ENCODE data around the gene SOCS2. TPM values are rescaled to one million over a fixed set of nuclear protein-coding genes. Genes with fewer than 3 reads are reported as not detected.

SOCS2 gene
- total and polyA plus RNA-seq, 2 of the 13 experiments (the other 11 are each of a cell fraction or from before 2014, with no cell fraction given): 0.62 to 1.5 TPM

DNA sequence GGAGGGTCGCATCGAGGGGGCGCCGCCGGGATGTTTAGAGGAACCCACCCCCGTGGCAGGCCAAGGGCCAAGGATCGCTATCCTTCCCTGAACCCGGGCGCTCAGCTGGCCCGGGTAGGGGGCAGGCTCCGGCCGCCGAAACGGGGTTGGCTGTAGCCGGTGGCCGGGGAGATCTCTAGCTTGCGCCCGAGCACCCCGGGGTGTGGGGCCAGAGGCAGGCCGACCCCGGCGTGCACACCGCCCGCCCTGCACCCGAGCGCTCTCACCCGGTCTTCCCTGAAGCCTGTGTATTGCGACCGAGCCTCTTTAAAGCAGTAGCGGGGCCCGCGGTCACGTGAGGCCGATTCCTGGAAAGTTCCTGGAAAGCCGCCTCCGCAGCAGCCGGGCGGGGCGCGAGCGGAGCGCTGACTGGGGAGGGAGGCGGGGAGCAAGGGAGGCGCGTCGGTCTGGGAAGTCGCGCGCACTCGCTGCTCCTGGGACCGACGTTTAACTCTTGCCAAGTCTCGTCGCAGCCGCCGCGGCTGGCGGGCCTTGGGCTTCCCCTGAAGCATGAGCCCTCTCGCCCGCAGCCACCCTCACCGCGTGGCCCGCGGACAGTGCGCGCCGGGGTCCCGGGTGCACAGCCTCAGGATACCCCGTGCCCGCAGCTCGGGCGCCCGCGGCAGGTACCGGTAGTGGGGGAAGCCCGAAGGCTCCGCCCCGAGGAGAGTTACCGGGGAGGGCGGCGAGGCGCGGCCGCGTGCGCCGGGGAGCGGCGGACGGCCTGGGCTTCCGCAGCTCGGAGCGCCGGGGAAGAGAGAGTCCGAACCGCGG is 1.7 kb upstream of the SOCS2 start (continued):
- no peak for TF ChIP-seq ZNF20 (CRISPR knock-in tag; IDR thresholded peaks at IDR 0.05)
- peak; percentile 70 for TF ChIP-seq UBTF (CRISPR knock-in tag; IDR thresholded peaks at IDR 0.05)
- peak; percentile 74 for TF ChIP-seq RXRB (CRISPR knock-in tag; IDR thresholded peaks at IDR 0.05; ENCODE audit: borderline replicate concordance)
- TF ChIP-seq, protein P1, sequence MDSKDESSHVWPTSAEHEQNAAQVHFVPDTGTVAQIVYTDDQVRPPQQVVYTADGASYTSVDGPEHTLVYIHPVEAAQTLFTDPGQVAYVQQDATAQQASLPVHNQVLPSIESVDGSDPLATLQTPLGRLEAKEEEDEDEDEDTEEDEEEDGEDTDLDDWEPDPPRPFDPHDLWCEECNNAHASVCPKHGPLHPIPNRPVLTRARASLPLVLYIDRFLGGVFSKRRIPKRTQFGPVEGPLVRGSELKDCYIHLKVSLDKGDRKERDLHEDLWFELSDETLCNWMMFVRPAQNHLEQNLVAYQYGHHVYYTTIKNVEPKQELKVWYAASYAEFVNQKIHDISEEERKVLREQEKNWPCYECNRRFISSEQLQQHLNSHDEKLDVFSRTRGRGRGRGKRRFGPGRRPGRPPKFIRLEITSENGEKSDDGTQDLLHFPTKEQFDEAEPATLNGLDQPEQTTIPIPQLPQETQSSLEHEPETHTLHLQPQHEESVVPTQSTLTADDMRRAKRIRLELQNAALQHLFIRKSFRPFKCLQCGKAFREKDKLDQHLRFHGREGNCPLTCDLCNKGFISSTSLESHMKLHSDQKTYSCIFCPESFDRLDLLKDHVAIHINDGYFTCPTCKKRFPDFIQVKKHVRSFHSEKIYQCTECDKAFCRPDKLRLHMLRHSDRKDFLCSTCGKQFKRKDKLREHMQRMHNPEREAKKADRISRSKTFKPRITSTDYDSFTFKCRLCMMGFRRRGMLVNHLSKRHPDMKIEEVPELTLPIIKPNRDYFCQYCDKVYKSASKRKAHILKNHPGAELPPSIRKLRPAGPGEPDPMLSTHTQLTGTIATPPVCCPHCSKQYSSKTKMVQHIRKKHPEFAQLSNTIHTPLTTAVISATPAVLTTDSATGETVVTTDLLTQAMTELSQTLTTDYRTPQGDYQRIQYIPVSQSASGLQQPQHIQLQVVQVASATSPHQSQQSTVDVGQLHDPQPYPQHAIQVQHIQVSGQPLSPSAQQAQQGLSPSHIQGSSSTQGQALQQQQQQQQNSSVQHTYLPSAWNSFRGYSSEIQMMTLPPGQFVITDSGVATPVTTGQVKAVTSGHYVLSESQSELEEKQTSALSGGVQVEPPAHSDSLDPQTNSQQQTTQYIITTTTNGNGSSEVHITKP (CRISPR knock-in tag; IDR thresholded peaks at IDR 0.05; ENCODE audit: low read depth): no peak
- no peak for TF ChIP-seq ZNF737 (CRISPR knock-in tag; IDR thresholded peaks at IDR 0.05; ENCODE audit: borderline replicate concordance)
- TF ChIP-seq ZNF230 (CRISPR knock-in tag; IDR thresholded peaks at IDR 0.05): peak; percentile 52; the same call in 1 of the 2 replicates
- TF ChIP-seq, protein P2, sequence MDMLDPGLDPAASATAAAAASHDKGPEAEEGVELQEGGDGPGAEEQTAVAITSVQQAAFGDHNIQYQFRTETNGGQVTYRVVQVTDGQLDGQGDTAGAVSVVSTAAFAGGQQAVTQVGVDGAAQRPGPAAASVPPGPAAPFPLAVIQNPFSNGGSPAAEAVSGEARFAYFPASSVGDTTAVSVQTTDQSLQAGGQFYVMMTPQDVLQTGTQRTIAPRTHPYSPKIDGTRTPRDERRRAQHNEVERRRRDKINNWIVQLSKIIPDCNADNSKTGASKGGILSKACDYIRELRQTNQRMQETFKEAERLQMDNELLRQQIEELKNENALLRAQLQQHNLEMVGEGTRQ (IDR thresholded peaks at IDR 0.05; ENCODE audit: low read depth, low read length): peak; percentile 76
- TF ChIP-seq, protein P2 (CRISPR knock-in tag; IDR thresholded peaks at IDR 0.05; ENCODE audit: borderline replicate concordance): peak; percentile 94; the same call in 1 of the 2 replicates
- no peak; the same call in 1 of the 2 replicates for TF ChIP-seq BORCS8-MEF2B (CRISPR knock-in tag; IDR thresholded peaks at IDR 0.05)
- TF ChIP-seq SOX13 (IDR thresholded peaks at IDR 0.05): no peak
- TF ChIP-seq SOX13 (CRISPR knock-in tag; conservative IDR thresholded peaks at IDR 0.05 in 1 of 2, IDR thresholded peaks at IDR 0.05 in 1 of 2): peak in 1 of 2 experiments; percentile 78; a peak in 2 of 4 replicates
- no peak for TF ChIP-seq ZNF432 (CRISPR knock-in tag; IDR thresholded peaks at IDR 0.05; ENCODE audit: borderline replicate concordance)
- peak; percentile 28; the same call in 1 of the 2 replicates for TF ChIP-seq ZSCAN21 (CRISPR knock-in tag; IDR thresholded peaks at IDR 0.05; ENCODE audit: borderline replicate concordance)
- no peak for TF ChIP-seq NR1H2 (CRISPR knock-in tag; IDR thresholded peaks at IDR 0.05; ENCODE audit: borderline replicate concordance, low read depth)
- TF ChIP-seq ZNF138 (CRISPR knock-in tag; IDR thresholded peaks at IDR 0.05; ENCODE audit: low read depth): no peak
- peak; percentile 92; the same call in 1 of the 2 replicates for TF ChIP-seq ZNF703 (CRISPR knock-in tag; IDR thresholded peaks at IDR 0.05; ENCODE audit: borderline replicate concordance)
- TF ChIP-seq HMG20B (CRISPR knock-in tag; conservative IDR thresholded peaks at IDR 0.05): 0 out of 2 replicates have a peak, but pooled peaks have one; percentile 64
- no peak for TF ChIP-seq REL (CRISPR knock-in tag; conservative IDR thresholded peaks at IDR 0.05)
